Measurements from ENCODE around the gene PPIF. TPM values are rescaled to one million over a fixed set of nuclear protein-coding genes. Genes with fewer than 3 reads are reported as not detected.

Gene PPIF
- total RNA-seq, 1 experiment from 2014 or later = 203 TPM

DNA sequence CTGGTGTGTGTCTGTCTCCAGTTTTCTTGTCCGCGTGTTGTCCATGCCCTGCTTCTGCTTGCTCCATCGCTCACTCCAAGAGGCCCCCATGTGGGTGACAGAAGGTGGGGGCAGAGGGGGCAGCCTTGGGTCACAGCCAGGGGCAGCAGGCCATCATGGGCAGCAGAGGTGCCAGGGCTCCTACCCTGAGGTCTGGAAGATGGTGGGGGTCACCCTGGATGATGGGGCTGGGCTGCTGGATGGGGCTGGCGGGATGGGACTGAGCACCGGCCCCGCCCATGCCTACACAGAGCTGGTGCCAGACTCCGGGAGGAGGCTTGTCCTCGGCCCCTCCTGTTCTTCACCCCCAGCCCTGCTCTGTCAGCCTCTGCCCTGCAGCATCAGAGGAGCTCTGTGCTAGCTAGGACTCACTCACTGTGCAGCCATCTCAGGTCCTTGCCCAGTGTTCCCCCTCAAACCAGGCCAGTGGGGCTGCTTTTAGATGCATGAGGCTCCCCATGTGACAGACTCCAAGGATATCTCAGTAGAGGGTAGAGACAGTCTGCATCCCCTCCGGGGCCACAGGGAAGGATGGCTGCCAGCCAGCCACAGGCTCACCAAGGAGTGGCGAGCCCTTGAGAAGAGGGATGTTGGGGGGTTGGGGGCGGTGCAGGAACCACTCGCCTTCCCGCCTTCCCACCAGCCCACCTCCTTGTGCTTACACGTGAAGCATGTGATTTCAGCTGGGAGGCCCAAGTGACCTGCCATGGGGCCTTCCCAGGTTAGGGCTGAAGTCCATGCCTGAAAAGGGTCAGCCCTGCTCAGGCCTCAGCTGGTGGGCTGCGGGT is 35.5 kb upstream of the PPIF start:
- ChIA-PET CTCF (no interaction called here), POLR2A (ENCODE audit: unreplicated experiment) (no interaction called here)
- H3K9me2 ChIP-seq (ENCODE audit: insufficient read depth) = no peaks in the 10 kb centered on the region
- H3K79me2 ChIP-seq (ENCODE audit: low read depth) = no peaks in the 10 kb centered on the region
- H2AFZ ChIP-seq = no peak overlapping the region
- H3K4me1 ChIP-seq (replicated peaks; ENCODE audit: insufficient read depth) = peaks cover 8% of the 10 kb centered on the region
- no peak overlapping the region for H3K4me3 ChIP-seq
- TF ChIP-seq, protein P1, sequence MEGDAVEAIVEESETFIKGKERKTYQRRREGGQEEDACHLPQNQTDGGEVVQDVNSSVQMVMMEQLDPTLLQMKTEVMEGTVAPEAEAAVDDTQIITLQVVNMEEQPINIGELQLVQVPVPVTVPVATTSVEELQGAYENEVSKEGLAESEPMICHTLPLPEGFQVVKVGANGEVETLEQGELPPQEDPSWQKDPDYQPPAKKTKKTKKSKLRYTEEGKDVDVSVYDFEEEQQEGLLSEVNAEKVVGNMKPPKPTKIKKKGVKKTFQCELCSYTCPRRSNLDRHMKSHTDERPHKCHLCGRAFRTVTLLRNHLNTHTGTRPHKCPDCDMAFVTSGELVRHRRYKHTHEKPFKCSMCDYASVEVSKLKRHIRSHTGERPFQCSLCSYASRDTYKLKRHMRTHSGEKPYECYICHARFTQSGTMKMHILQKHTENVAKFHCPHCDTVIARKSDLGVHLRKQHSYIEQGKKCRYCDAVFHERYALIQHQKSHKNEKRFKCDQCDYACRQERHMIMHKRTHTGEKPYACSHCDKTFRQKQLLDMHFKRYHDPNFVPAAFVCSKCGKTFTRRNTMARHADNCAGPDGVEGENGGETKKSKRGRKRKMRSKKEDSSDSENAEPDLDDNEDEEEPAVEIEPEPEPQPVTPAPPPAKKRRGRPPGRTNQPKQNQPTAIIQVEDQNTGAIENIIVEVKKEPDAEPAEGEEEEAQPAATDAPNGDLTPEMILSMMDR (conservative IDR thresholded peaks at IDR 0.05) = no peak
- intact Hi-C loops (cut with micrococcal nuclease; ENCODE audit: unreplicated experiment) = no loop called here
- peaks cover 19% of the 10 kb centered on the region; the same call in 1 of the 2 replicates for H3F3A ChIP-seq (ENCODE audit: insufficient read depth, low read depth)
- no peak overlapping the region for H3K4me2 ChIP-seq
- no peak for DNase-seq
- no peak overlapping the region for H3K27ac ChIP-seq
- no TSS peak for BruUV-seq (replicated peaks)
- H4K20me1 ChIP-seq (ENCODE audit: insufficient read depth) = no peaks in the 10 kb centered on the region
- H3K27me3 ChIP-seq (ENCODE audit: insufficient read depth, low read depth) = no peaks in the 10 kb centered on the region
- H3K9me3 ChIP-seq (ENCODE audit: insufficient read depth, low read depth) = no peaks in the 10 kb centered on the region
- peaks cover 10% of the 10 kb centered on the region for H3K36me3 ChIP-seq (ENCODE audit: low read depth)

DNA sequence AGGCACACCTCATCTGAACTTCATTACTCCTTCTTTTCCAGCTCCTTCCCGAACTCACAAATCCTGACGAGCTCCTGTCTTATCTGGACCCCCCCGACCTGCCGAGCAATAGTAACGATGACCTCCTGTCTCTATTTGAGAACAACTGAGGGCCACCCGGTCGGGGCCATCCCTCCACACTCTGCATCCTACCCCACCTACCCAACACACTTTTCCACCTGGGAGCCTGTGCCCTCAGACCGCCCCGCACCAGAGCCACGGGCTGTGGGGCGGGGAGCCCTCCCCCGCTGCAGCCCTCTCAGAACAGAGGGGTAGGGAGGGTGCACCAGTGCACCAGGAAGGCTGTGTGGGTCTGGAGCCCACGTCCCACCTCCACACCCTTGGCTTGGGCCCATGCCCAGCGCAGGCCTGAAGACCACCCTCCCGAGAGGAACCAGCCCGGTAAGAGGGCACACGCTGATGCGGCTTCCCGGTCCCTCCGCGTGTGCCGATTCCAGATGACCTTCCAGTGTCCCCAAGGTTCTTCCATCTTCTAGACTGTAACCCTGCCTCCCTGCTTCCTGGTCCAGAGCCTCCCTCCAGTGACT is 34.6 kb upstream of the PPIF start:
- H3K36me3 ChIP-seq (ENCODE audit: low read depth) = peaks cover 10% of the 10 kb centered on the region
- H3F3A ChIP-seq (ENCODE audit: insufficient read depth, low read depth) = peaks cover 26% of the 10 kb centered on the region; the same call in 1 of the 2 replicates
- H3K27ac ChIP-seq = no peak overlapping the region
- H3K4me3 ChIP-seq = no peak overlapping the region
- H3K79me2 ChIP-seq (ENCODE audit: low read depth) = no peaks in the 10 kb centered on the region
- DNase-seq = no peak
- no peak for TF ChIP-seq EZH2 (IDR thresholded peaks at IDR 0.05; ENCODE audit: low read depth)
- TF ChIP-seq, protein P1 (conservative IDR thresholded peaks at IDR 0.05) = no peak
- H3K27me3 ChIP-seq (ENCODE audit: insufficient read depth, low read depth) = no peaks in the 10 kb centered on the region
- BruUV-seq (replicated peaks) = no TSS peak
- H3K4me1 ChIP-seq (replicated peaks; ENCODE audit: insufficient read depth) = peaks cover 17% of the 10 kb centered on the region
- ChIA-PET POLR2A (ENCODE audit: unreplicated experiment) (no interaction called here), CTCF (no interaction called here)
- H2AFZ ChIP-seq = no peak overlapping the region
- no peaks in the 10 kb centered on the region for H3K9me3 ChIP-seq (ENCODE audit: insufficient read depth, low read depth)
- H3K4me2 ChIP-seq = no peak overlapping the region
- no peaks in the 10 kb centered on the region for H3K9me2 ChIP-seq (ENCODE audit: insufficient read depth)
- intact Hi-C loops (cut with micrococcal nuclease; ENCODE audit: unreplicated experiment) = no loop called here
- no peaks in the 10 kb centered on the region for H4K20me1 ChIP-seq (ENCODE audit: insufficient read depth)

DNA sequence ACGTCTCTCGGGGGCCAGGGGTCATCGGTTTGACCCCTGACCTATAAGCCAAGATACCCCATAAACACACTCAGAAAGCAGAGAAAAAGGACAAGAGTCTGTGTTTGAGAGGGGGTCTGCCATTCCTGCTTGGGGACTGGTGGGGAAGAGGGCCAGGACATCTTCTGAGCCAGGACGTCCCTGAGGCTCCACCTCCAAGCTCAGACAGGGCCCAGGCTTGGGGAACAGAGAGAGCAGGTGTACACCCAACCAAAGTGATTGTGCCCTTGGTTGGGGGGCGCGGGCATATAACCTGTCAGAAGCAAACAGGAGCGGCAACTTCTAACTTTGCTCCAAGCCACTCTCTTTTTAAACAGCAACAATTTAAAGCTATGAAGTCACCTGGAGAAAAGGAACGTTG is 33.9 kb upstream of the PPIF start:
- peaks cover 23% of the 10 kb centered on the region for H3K4me1 ChIP-seq (replicated peaks; ENCODE audit: insufficient read depth)
- ChIA-PET CTCF (no interaction called here), POLR2A (ENCODE audit: unreplicated experiment) (no interaction called here)
- H3K4me2 ChIP-seq = no peak overlapping the region
- H3K79me2 ChIP-seq (ENCODE audit: low read depth) = no peaks in the 10 kb centered on the region
- no peaks in the 10 kb centered on the region for H3K9me2 ChIP-seq (ENCODE audit: insufficient read depth)
- no peaks in the 10 kb centered on the region for H3K27me3 ChIP-seq (ENCODE audit: insufficient read depth, low read depth)
- H3K36me3 ChIP-seq (ENCODE audit: low read depth) = peaks cover 3% of the 10 kb centered on the region; the same call in 1 of the 2 replicates
- BruUV-seq (replicated peaks) = no TSS peak
- H3K4me3 ChIP-seq = no peak overlapping the region
- H2AFZ ChIP-seq = no peak overlapping the region
- H3F3A ChIP-seq (ENCODE audit: insufficient read depth, low read depth) = peaks cover 31% of the 10 kb centered on the region; the same call in 1 of the 2 replicates
- intact Hi-C loops (cut with micrococcal nuclease; ENCODE audit: unreplicated experiment) = no loop called here
- H4K20me1 ChIP-seq (ENCODE audit: insufficient read depth) = no peaks in the 10 kb centered on the region
- TF ChIP-seq, protein P1 (conservative IDR thresholded peaks at IDR 0.05) = no peak
- no peak for TF ChIP-seq EZH2 (IDR thresholded peaks at IDR 0.05; ENCODE audit: low read depth)
- H3K27ac ChIP-seq = no peak overlapping the region
- DNase-seq = no peak
- H3K9me3 ChIP-seq (ENCODE audit: insufficient read depth, low read depth) = no peaks in the 10 kb centered on the region
